Right lobe of liver (tissue), 4 donors: Measurements from ENCODE around the gene KIAA1614.

Experiments
- POLR2A ChIP-seq: fragments of 450-650 bp; IDR thresholded peaks from one replicate; pipeline ENCODE4 v1.6.1; 2017; ENCODE audit warnings: antibody characterized with exemption, mild to moderate bottlenecking
- TF ChIP-seq, protein P1 (sequence below), 4 donors: fragments of 200-600 bp in 3 of 4; fragments of 450-650 bp in 1 of 4; IDR thresholded peaks; one replicate each; pipeline versions ENCODE4 v1.5.1 to v1.8.0; 2016 to 2022; ENCODE audit warnings: antibody characterized with exemption in 4 of 4, mild to moderate bottlenecking in 2 of 4
- donor health status: DM: no; HTN: no; CAD: no.
- donor health status: DM: no; HTN: no; CAD: no.
- donor health status: DM: no; HTN: yes; CAD: no.

DNA sequence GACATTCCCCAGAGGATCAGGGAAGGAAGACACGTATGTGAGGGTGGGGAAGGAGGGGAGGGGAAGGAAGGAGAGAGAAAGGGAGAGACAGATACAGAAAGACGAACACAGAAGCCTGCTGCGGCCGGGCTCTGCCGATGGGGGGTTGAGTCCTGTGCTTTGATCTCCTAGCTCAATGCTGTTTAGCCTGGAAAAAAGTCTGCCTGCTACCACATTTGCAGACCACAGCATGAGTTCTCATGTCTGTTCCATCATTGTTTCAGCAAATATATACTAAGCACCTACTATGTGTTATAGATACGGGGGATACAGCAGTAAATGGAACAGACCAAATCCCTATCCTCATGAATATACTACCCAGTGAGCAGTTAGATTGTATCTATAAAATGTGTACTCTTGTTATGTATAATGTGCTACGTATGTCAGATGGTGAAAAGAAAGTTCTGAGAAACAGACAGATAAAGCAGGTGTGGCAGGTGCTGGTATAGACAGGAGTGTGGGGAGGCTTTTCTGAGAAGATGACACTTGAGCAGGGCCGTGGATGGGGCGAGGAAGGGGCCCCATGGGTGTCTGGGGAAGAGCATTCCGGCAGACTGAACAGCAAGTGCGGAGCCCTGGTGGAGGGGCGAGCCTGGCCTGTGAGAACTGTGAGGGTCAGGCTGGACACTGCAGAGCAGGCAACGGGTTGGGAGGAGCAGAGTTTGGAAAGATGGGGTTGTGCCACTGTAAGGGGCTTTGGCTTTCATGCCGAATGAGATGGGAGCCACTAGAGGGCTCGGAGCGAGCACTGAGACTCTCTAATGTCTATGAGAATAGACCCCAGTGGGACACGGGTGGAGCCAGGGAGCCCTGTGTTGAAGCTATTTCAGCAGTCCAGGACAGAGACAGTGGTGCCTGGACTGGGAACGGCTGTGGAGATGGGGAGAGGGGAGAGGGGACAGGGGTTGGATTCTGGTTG lies 34.1 kb downstream of the KIAA1614 start:
- TF ChIP-seq, protein P1, sequence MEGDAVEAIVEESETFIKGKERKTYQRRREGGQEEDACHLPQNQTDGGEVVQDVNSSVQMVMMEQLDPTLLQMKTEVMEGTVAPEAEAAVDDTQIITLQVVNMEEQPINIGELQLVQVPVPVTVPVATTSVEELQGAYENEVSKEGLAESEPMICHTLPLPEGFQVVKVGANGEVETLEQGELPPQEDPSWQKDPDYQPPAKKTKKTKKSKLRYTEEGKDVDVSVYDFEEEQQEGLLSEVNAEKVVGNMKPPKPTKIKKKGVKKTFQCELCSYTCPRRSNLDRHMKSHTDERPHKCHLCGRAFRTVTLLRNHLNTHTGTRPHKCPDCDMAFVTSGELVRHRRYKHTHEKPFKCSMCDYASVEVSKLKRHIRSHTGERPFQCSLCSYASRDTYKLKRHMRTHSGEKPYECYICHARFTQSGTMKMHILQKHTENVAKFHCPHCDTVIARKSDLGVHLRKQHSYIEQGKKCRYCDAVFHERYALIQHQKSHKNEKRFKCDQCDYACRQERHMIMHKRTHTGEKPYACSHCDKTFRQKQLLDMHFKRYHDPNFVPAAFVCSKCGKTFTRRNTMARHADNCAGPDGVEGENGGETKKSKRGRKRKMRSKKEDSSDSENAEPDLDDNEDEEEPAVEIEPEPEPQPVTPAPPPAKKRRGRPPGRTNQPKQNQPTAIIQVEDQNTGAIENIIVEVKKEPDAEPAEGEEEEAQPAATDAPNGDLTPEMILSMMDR (IDR thresholded peaks at IDR 0.05): no peak
- TF ChIP-seq POLR2A: no peak
